MM.1S (cell line): ENCODE results near the gene FNDC7.

Source experiments
- EZH2phosphoT487 ChIP-seq: fragments of 300-600 bp; sonication (generic); IDR thresholded peaks from 2 replicates; pipeline ENCODE4 v1.6.1; 2018; ENCODE audit warnings: antibody characterized with exemption, low read length
- TF ChIP-seq, protein P1 (sequence below): fragments of 300-600 bp; sonication (generic); IDR thresholded peaks from 2 replicates; pipeline ENCODE4 v1.5.1; 2016; ENCODE audit warnings: antibody characterized with exemption, low read length, mixed read lengths

DNA sequence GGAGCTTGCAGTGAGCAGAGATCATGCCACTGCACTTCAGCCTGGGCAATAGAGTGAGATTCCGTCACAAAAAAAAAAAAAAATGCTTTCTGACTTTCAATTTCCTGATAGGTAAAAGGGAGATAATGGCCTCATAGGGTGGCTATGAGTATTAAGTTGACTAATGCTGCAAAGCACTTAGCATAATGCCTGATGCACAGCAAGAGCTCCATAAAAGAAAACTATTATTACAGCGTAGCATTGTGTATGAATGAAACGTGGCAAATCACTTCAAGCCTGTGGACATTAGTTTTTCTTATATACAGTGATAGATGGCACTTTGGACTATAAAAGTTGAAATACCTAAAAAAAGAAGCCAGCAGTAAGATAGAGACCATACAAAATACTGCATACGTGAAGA, 16.8 kb downstream of the FNDC7 start:
- TF ChIP-seq, protein P1, sequence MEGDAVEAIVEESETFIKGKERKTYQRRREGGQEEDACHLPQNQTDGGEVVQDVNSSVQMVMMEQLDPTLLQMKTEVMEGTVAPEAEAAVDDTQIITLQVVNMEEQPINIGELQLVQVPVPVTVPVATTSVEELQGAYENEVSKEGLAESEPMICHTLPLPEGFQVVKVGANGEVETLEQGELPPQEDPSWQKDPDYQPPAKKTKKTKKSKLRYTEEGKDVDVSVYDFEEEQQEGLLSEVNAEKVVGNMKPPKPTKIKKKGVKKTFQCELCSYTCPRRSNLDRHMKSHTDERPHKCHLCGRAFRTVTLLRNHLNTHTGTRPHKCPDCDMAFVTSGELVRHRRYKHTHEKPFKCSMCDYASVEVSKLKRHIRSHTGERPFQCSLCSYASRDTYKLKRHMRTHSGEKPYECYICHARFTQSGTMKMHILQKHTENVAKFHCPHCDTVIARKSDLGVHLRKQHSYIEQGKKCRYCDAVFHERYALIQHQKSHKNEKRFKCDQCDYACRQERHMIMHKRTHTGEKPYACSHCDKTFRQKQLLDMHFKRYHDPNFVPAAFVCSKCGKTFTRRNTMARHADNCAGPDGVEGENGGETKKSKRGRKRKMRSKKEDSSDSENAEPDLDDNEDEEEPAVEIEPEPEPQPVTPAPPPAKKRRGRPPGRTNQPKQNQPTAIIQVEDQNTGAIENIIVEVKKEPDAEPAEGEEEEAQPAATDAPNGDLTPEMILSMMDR, result no peak
- no peak for TF ChIP-seq EZH2phosphoT487
